RWPE2 (cell line): ENCODE results near the gene ART4.

Experiments used
- ATAC-seq: fragments of 200-7000 bp; cut with Tn5 transposase; 3 replicates; pipeline ENCODE4 v1.9.1; 2021; ENCODE audit warnings: low read depth
- DNase-seq: peaks from one replicate; pipeline ENCODE4 v3.0.0-alpha.2; 2020; ENCODE audit warnings: low spot score
- H3K27ac ChIP-seq: fragments of 450-650 bp; 2 replicates; pipeline ENCODE4 v1.5.1; 2017; ENCODE audit warnings: mild to moderate bottlenecking; ENCODE audit not compliant: poor library complexity, severe bottlenecking
- H3K27me3 ChIP-seq: fragments of 250-450 bp; sonication (Bioruptor Pico); 2 replicates; pipeline ENCODE4 v1.5.1; 2021; ENCODE audit warnings: mild to moderate bottlenecking, moderate library complexity; ENCODE audit not compliant: insufficient read depth, poor library complexity, severe bottlenecking
- H3K36me3 ChIP-seq: fragments of 250-450 bp; sonication (Bioruptor Pico); 2 replicates; pipeline ENCODE4 v1.5.1; 2020; ENCODE audit warnings: low read depth, mild to moderate bottlenecking, moderate library complexity
- H3K4me1 ChIP-seq: fragments of 250-450 bp; sonication (Bioruptor Pico); 2 replicates; pipeline ENCODE4 v1.5.1; 2021; ENCODE audit warnings: mild to moderate bottlenecking, moderate library complexity; ENCODE audit not compliant: insufficient read depth, poor library complexity, severe bottlenecking
- H3K4me3 ChIP-seq: fragments of 250-450 bp; sonication (Bioruptor Pico); 2 replicates; pipeline ENCODE4 v1.5.1; 2021; ENCODE audit warnings: mild to moderate bottlenecking, moderate library complexity; ENCODE audit not compliant: severe bottlenecking
- H3K9me3 ChIP-seq: fragments of 250-450 bp; sonication (Bioruptor Pico); 2 replicates; pipeline ENCODE4 v1.5.1; 2021; ENCODE audit warnings: mild to moderate bottlenecking, moderate library complexity; ENCODE audit not compliant: severe bottlenecking
- TF ChIP-seq, protein P1 (sequence below): fragments of 450-650 bp; IDR thresholded peaks from one replicate; pipeline ENCODE4 v1.5.1; 2017; ENCODE audit warnings: mild to moderate bottlenecking, moderate library complexity; ENCODE audit not compliant: poor library complexity, severe bottlenecking

Gene ART4

DNA sequence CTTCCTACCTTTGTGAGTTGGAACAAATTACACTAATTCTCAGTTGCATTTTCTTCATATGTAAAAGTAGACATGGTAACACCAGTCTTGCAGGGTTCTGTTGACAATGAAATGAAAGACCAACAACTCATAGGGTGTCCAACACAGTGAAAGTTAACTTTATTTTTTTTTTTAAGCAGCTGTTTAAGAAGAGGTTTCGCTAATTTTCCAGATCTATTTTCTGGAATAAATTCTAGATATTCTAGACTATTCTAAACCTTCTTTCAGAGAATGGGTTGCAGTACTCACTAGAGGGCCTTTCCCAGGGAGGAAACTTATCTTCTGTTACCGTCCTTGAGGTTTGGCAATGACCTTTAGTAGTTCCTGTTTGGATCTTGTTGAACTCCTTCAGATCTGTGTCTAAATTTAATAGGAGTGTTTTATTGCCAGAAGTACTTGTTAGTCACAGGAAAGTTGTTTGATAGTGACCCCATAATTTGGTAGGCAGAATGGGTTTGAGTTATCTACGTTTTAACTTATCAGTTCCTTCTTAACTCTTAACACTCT is 2.8 kb upstream of the ART4 start:
- DNase-seq (no peak), ATAC-seq (no peak)
- no peak overlapping the region for H3K4me3 ChIP-seq

DNA sequence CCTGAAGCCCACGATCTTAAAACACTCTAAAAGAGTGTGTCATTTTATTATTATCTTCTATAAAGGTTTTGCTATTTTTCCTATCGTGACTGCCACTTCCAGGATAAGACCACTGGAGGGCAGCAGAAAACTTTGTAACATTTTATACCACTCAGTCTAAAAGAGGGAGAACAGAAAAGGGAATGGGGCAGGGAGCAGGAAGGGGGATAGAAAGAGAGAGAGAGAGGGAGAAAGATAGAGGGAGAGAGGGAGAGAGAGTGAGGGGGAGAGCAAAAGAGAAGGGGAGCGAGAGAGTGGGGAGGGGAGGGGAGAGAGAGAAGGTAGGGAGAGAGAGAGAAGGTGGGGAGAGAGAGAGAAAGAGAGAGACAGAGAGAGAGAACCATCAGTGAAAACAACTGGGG is 2.0 kb upstream of the ART4 start:
- H3K9me3 ChIP-seq, result no peaks in the 10 kb centered on the region
- H3K27me3 ChIP-seq, result no peaks in the 10 kb centered on the region
- no peak overlapping the region for H3K27ac ChIP-seq
- H3K36me3 ChIP-seq, result no peaks in the 10 kb centered on the region
- TF ChIP-seq, protein P1, sequence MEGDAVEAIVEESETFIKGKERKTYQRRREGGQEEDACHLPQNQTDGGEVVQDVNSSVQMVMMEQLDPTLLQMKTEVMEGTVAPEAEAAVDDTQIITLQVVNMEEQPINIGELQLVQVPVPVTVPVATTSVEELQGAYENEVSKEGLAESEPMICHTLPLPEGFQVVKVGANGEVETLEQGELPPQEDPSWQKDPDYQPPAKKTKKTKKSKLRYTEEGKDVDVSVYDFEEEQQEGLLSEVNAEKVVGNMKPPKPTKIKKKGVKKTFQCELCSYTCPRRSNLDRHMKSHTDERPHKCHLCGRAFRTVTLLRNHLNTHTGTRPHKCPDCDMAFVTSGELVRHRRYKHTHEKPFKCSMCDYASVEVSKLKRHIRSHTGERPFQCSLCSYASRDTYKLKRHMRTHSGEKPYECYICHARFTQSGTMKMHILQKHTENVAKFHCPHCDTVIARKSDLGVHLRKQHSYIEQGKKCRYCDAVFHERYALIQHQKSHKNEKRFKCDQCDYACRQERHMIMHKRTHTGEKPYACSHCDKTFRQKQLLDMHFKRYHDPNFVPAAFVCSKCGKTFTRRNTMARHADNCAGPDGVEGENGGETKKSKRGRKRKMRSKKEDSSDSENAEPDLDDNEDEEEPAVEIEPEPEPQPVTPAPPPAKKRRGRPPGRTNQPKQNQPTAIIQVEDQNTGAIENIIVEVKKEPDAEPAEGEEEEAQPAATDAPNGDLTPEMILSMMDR, result peak; percentile 60
- no peaks in the 10 kb centered on the region for H3K4me1 ChIP-seq
- no peak for DNase-seq
- no peak overlapping the region for H3K4me3 ChIP-seq
- ATAC-seq, result peak; percentile 36; the same call in 2 of the 3 replicates

More for the DNA sequence above, 2.8 kb upstream of the ART4 start:
- TF ChIP-seq, protein P1, result no peak
- no peaks in the 10 kb centered on the region for H3K27me3 ChIP-seq
- H3K27ac ChIP-seq, result no peak overlapping the region
- H3K4me1 ChIP-seq, result no peaks in the 10 kb centered on the region
- H3K36me3 ChIP-seq, result no peaks in the 10 kb centered on the region
- H3K9me3 ChIP-seq, result no peaks in the 10 kb centered on the region

DNA sequence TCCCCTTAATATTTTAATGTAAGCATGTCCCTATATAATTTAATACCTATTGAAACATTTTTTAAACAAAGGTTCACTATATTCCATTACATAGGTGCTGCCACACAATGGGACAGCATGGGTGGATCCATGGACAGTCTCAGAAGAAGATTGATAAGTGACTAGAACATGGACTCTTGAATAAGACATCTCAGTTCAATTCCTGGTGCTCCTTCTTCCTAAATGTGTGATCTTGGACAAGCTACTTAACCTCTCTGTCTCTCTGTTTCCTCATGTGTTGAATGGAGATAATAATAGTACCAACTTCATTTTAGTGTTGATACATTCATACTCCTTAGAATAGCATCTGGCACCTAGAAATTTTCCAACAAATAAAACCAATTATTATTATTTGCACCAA is 1.1 kb upstream of the ART4 start:
- no peaks in the 10 kb centered on the region for H3K9me3 ChIP-seq
- DNase-seq, result no peak
- no peaks in the 10 kb centered on the region for H3K36me3 ChIP-seq
- no peak for ATAC-seq
- no peaks in the 10 kb centered on the region for H3K27me3 ChIP-seq
- H3K4me3 ChIP-seq, result no peak overlapping the region
- H3K4me1 ChIP-seq, result no peaks in the 10 kb centered on the region
- TF ChIP-seq, protein P1, result no peak
- no peak overlapping the region for H3K27ac ChIP-seq

DNA sequence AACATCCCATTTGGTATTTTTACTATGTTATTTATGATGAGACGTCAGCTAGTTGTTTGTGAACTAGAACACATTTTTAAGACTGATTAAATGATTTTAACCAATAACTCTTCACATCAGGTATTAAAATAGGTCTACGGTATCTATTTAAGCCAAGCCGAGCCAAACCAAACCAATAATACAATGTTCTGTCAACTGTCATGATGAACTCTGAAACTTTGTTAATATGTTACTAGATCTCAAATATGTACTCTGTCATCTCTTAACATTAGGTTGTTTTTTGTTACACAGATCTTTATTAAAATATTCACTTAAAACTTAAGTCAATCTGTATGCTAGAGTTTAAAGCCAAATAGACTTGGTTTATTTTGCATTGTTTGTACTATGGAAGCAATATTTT is 1.0 kb downstream of the ART4 start:
- no peaks in the 10 kb centered on the region for H3K27me3 ChIP-seq
- no peaks in the 10 kb centered on the region for H3K9me3 ChIP-seq
- H3K4me3 ChIP-seq, result no peak overlapping the region
- H3K27ac ChIP-seq, result no peak overlapping the region
- H3K4me1 ChIP-seq, result peaks cover 3% of the 10 kb centered on the region
- no peak for DNase-seq
- H3K36me3 ChIP-seq, result no peaks in the 10 kb centered on the region
- TF ChIP-seq, protein P1, result no peak
- no peak for ATAC-seq

DNA sequence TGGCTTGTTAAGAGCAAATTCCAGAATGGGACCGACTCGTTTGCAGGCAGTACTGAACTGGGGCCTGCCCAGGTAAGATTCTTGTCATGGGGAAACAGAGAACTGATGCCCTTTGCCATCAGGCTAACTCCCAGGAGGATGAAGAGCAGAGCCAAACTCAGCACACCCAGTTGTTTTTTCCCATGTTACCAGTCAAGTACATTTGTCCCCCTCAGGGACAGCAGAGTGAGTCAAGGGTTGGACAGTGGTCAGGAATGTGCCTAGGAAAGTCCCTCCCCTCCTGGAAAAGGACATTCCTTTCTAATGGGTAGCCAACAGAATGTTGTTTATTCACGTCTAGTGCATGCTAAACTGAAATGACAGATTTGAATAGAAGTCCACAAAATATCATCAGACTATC is 1.6 kb downstream of the ART4 start:
- Histone ChIP-seq H3K27ac (no peak overlapping the region), H3K36me3 (no peaks in the 10 kb centered on the region), H3K9me3 (no peaks in the 10 kb centered on the region), H3K4me3 (no peak overlapping the region), H3K4me1 (peaks cover 8% of the 10 kb centered on the region), H3K27me3 (no peaks in the 10 kb centered on the region)
- ATAC-seq (peak; percentile 61; the same call in 2 of the 3 replicates), DNase-seq (no peak)
- TF ChIP-seq, protein P1, result no peak
